Breast epithelium (tissue), 4 donors: ENCODE results near the gene CD3D. TPM values are rescaled to one million over a fixed set of nuclear protein-coding genes. Genes with fewer than 3 reads are reported as not detected.

ENCODE experiments used
- DNase-seq, 2 donors: peaks; one replicate each; pipeline ENCODE4 v3.0.0-alpha.2; 2019; ENCODE audit warnings: low spot score in 2 of 2
- H3K27ac ChIP-seq, 2 donors: fragments of 200-600 bp; sonication (generic) in 1 of 2; one replicate each; pipeline ENCODE4 v1.5.1; 2016 to 2019; ENCODE audit warnings: mild to moderate bottlenecking in 1 of 2
- H3K27me3 ChIP-seq, 2 donors: fragments of 200-600 bp; sonication (generic) in 1 of 2; one replicate each; pipeline versions ENCODE4 v1.5.1 to v1.6.0; 2017 to 2019; ENCODE audit warnings: control low read depth in 1 of 2, mild to moderate bottlenecking in 1 of 2
- H3K36me3 ChIP-seq: fragments of 200-600 bp; one replicate; pipeline ENCODE4 v1.5.1; 2019
- H3K4me1 ChIP-seq, 2 donors: fragments of 200-600 bp; sonication (generic); one replicate each; pipeline ENCODE4 v1.5.1; 2016 to 2019; ENCODE audit warnings: control low read depth in 1 of 2
- H3K4me3 ChIP-seq, 3 donors: fragments of 200-600 bp; sonication (generic); 1 replicate in 2 of 3; 2 replicates in 1 of 3; pipeline ENCODE4 v1.5.1; 2016 to 2019; ENCODE audit warnings: mild to moderate bottlenecking in 3 of 3, moderate library complexity in 2 of 3
- H3K9me3 ChIP-seq, 2 donors: fragments of 200-600 bp; sonication (generic) in 1 of 2; one replicate each; pipeline ENCODE4 v1.5.1; 2016 to 2019; ENCODE audit warnings: control low read depth in 1 of 2
- POLR2A ChIP-seq: fragments of 450-650 bp; IDR thresholded peaks from one replicate; pipeline ENCODE4 v1.6.1; 2016; ENCODE audit warnings: antibody characterized with exemption, mild to moderate bottlenecking, moderate library complexity
- POLR2AphosphoS5 ChIP-seq, 3 donors: sonication (generic); formaldehyde crosslinking; IDR thresholded peaks; one replicate each; pipeline ENCODE4 v1.6.1; 2017; ENCODE audit warnings: antibody characterized with exemption in 3 of 3
- intact Hi-C: fragments of 100-400 bp; cut with DNase I; formaldehyde crosslinking; loops from one replicate; pipeline ENCODE4 v1.15.1; 2023; ENCODE audit warnings: low total_unique reads
- total RNA-seq, 3 donors: library from RNA; depleted of rRNA; stranded (reverse); fragments of >200 nt; gene quantifications; one replicate each; pipeline ENCODE4 v1.1.0, GENCODE V29; 2016
- TF ChIP-seq, protein P1 (sequence below), 3 donors: fragments of 450-650 bp; IDR thresholded peaks; one replicate each; pipeline ENCODE4 v1.5.1; 2016 to 2017; ENCODE audit warnings: antibody characterized with exemption in 3 of 3, mild to moderate bottlenecking in 3 of 3, moderate library complexity in 3 of 3

Gene CD3D
- total RNA-seq, 3 donors from 2014 or later, result 2.6 to 4.8 (median 3.5) TPM

- Histone ChIP-seq H3K36me3 (no peaks in the 10 kb centered on the region), H3K27me3 (no peaks in the 10 kb centered on the region), H3K4me3 (no peak overlapping the region), H3K4me1 (no peaks in the 10 kb centered on the region), H3K9me3 (no peaks in the 10 kb centered on the region), H3K27ac (no peak overlapping the region)
- intact Hi-C loops, result no loop called here
- DNase-seq, result no peak
- no peak for TF ChIP-seq POLR2A
- TF ChIP-seq, protein P1, sequence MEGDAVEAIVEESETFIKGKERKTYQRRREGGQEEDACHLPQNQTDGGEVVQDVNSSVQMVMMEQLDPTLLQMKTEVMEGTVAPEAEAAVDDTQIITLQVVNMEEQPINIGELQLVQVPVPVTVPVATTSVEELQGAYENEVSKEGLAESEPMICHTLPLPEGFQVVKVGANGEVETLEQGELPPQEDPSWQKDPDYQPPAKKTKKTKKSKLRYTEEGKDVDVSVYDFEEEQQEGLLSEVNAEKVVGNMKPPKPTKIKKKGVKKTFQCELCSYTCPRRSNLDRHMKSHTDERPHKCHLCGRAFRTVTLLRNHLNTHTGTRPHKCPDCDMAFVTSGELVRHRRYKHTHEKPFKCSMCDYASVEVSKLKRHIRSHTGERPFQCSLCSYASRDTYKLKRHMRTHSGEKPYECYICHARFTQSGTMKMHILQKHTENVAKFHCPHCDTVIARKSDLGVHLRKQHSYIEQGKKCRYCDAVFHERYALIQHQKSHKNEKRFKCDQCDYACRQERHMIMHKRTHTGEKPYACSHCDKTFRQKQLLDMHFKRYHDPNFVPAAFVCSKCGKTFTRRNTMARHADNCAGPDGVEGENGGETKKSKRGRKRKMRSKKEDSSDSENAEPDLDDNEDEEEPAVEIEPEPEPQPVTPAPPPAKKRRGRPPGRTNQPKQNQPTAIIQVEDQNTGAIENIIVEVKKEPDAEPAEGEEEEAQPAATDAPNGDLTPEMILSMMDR (IDR thresholded peaks at IDR 0.05), result peak in 2 of 3 donors; percentile 23 to 29
These were observed 46.6 kb downstream of the CD3D start for GRCh38 chr11:118295815-118296454.

GRCh38 chr11:118295199-118295598 lies 47.3 kb downstream of the CD3D start:
- no peaks in the 10 kb centered on the region for H3K4me1 ChIP-seq
- intact Hi-C loops, result no loop called here
- H3K36me3 ChIP-seq, result no peaks in the 10 kb centered on the region
- TF ChIP-seq POLR2A, result no peak
- TF ChIP-seq, protein P1 (IDR thresholded peaks at IDR 0.05), result no peak
- TF ChIP-seq POLR2AphosphoS5 (IDR thresholded peaks at IDR 0.05), result no peak
- H3K27ac ChIP-seq, result no peak overlapping the region
- H3K9me3 ChIP-seq, result no peaks in the 10 kb centered on the region
- no peaks in the 10 kb centered on the region for H3K27me3 ChIP-seq
- DNase-seq, result no peak
- no peak overlapping the region for H3K4me3 ChIP-seq

DNA sequence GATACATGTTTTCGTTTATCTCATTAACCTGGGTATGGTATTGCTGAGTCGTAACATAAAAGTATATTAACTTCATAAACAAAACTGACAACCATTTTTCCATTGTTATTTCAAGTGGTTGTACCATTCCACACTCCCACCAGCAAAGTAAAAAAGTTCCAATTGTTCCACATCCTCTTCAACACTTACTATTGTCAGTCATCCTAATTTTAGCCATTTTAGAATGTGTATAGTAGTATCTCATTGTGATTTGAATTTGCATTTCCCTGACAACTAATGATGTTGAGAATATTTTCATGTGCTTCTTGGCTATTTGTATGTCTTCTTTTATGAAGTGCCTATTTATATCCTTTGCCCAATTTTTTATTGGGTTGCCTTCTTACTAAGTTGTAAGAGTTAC lies 48.5 kb downstream of the CD3D start:
- DNase-seq, result no peak
- Histone ChIP-seq H3K27ac (no peak overlapping the region), H3K27me3 (no peaks in the 10 kb centered on the region), H3K36me3 (no peaks in the 10 kb centered on the region), H3K4me1 (no peaks in the 10 kb centered on the region), H3K9me3 (no peaks in the 10 kb centered on the region), H3K4me3 (no peak overlapping the region)
- TF ChIP-seq, protein P1 (IDR thresholded peaks at IDR 0.05), result no peak
- TF ChIP-seq POLR2A (no peak), POLR2AphosphoS5 (IDR thresholded peaks at IDR 0.05) (no peak)
- intact Hi-C loops, result no loop called here

GRCh38 chr11:118291477-118292135 lies 50.9 kb downstream of the CD3D start:
- Histone ChIP-seq H3K27ac (no peak overlapping the region), H3K36me3 (no peaks in the 10 kb centered on the region), H3K4me1 (no peaks in the 10 kb centered on the region), H3K4me3 (no peak overlapping the region), H3K27me3 (no peaks in the 10 kb centered on the region), H3K9me3 (no peaks in the 10 kb centered on the region)
- TF ChIP-seq, protein P1 (IDR thresholded peaks at IDR 0.05), result no peak
- TF ChIP-seq POLR2AphosphoS5 (IDR thresholded peaks at IDR 0.05) (no peak), POLR2A (no peak)
- DNase-seq, result no peak
- intact Hi-C loops, result no loop called here

- intact Hi-C loops, result no loop called here
- TF ChIP-seq POLR2AphosphoS5 (IDR thresholded peaks at IDR 0.05) (peak in 1 of 3 donors; percentile 21), POLR2A (no peak)
- TF ChIP-seq, protein P1 (IDR thresholded peaks at IDR 0.05), result peak in 2 of 3 donors; percentile 50 to 66
- no peaks in the 10 kb centered on the region for H3K27me3 ChIP-seq
- no peaks in the 10 kb centered on the region for H3K9me3 ChIP-seq
- no peaks in the 10 kb centered on the region for H3K4me1 ChIP-seq
- no peak overlapping the region for H3K27ac ChIP-seq
- DNase-seq, result peak in 1 of 2 donors; percentile 26
- H3K36me3 ChIP-seq, result no peaks in the 10 kb centered on the region
- H3K4me3 ChIP-seq, result no peak overlapping the region
These were observed 51.6 kb downstream of the CD3D start for GRCh38 chr11:118290923-118291322.
